Muscle layer of colon (tissue), 2 donors: ENCODE results near the gene YWHAG.
"Not testable (repeated sequence)": the region's sequence is repeated elsewhere in the genome, so short reads cannot be mapped to it uniquely, and the experiment has no call there.

Experiments used
- H3K27ac ChIP-seq: one replicate; pipeline ENCODE4 v1.7.0; 2013; ENCODE audit warnings: low read depth, mild to moderate bottlenecking, low read length, moderate library complexity
- H3K27me3 ChIP-seq, 2 donors: one replicate each; pipeline ENCODE4 v1.7.0; 2013; ENCODE audit warnings: low read length in 2 of 2, mild to moderate bottlenecking in 2 of 2; ENCODE audit not compliant: insufficient read depth in 2 of 2, control insufficient read depth in 1 of 2
- H3K36me3 ChIP-seq: one replicate; pipeline ENCODE4 v1.7.0; 2013; ENCODE audit warnings: mild to moderate bottlenecking, low read length; ENCODE audit not compliant: insufficient read depth
- H3K4me1 ChIP-seq: one replicate; pipeline ENCODE4 v1.7.0; 2013; ENCODE audit warnings: mild to moderate bottlenecking, low read length; ENCODE audit not compliant: insufficient read depth
- H3K4me3 ChIP-seq, 2 donors: one replicate each; pipeline ENCODE4 v1.7.0; 2013; ENCODE audit warnings: low read length in 2 of 2, low read depth in 1 of 2, mild to moderate bottlenecking in 1 of 2, moderate library complexity in 1 of 2
- H3K9ac ChIP-seq: one replicate; pipeline ENCODE4 v1.7.0; 2013; ENCODE audit warnings: low read length
- H3K9me3 ChIP-seq: one replicate; pipeline ENCODE4 v1.7.0; 2013; ENCODE audit warnings: mild to moderate bottlenecking, low read length
- donor health status: abdominal sarcoma.
- donor health status: Adenocarcinoma of cecum.

Gene YWHAG

DNA sequence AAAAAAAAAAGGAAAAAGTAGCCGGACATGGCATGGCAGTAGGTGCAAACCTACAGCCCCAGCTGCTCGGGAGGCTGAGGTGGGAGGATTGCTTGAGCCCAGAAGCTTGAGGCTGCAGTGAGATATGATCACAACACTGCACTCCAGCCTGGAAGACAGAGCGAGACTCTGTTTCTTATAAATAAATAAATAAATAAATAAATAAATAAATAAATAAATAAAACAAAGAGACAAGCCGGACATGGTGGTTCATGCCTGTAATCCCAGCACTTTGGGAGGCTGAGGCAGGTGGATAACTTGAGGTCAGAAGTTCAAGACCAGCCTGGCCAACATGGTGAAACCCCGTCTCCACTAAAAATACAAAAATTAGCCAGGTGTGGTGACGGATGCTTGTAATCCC is 44.1 kb downstream of the YWHAG start:
- H3K27ac ChIP-seq: not testable (repeated sequence)

DNA sequence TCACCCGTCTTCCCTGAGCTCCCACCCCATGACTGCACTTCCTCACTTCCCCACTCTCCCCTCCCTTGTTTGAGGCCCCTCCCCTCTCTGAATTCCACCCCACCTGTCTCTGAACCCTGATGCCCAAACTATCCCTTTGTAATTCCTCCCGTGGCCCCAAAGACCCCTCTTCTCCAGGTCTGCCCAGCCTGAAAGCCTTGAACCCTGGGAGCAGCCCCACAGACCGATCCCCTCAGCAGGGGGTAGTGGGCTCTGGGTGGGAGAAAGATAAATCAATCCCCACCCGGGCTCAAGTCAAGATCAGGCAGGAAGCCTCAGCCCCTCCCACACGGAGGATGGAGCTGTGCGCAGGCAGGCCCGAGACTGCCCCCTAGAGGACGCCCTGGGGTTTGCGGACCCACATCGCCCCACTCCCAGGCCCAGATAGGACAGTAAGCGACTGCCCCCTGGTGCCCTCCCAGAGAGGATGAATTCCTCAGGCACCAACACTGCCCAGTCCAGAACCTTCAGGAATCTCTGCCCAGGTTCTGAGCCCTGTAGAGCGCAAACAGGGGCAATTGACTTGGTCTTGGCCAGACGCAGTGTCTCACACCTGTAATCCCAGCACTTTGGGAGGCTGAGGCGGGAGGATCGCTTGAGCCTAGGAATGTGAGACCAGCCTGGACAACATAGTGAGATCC is 44.6 kb downstream of the YWHAG start:
- no peak overlapping the region for H3K27ac ChIP-seq
- no peaks in the 10 kb centered on the region for H3K9me3 ChIP-seq
- H3K27me3 ChIP-seq: no peaks in the 10 kb centered on the region
- H3K4me3 ChIP-seq: no peak overlapping the region
- H3K9ac ChIP-seq: no peak overlapping the region
- peaks cover 31% of the 10 kb centered on the region for H3K4me1 ChIP-seq
- no peaks in the 10 kb centered on the region for H3K36me3 ChIP-seq

More for the DNA sequence above, 44.1 kb downstream of the YWHAG start:
- not testable (repeated sequence) for H3K4me3 ChIP-seq, H3K9ac ChIP-seq, H3K9me3 ChIP-seq, H3K36me3 ChIP-seq, H3K27me3 ChIP-seq
- peaks cover 34% of the 10 kb centered on the region for H3K4me1 ChIP-seq

DNA sequence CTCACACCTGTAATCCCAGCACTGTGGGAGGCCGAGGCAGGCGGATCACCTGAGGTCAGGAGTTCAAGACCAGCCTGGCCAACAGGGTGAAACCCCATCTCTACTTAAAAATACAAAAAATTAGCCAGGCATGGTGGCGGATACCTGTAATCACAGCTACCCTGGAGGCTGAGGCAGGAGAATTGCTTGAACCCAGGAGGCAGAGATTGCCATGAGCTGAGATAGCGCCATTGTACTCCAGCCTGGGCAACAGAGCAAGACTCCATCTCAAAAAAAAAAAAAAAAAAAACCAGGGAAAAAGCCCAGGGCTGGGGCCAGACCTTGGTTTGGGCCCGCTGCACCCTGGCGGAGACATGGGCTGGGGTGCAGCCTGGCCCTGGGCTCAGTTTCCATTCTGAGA is 47.0 kb downstream of the YWHAG start:
- H3K36me3 ChIP-seq, H3K4me3 ChIP-seq, H3K9me3 ChIP-seq, H3K9ac ChIP-seq, H3K27ac ChIP-seq, H3K27me3 ChIP-seq: not testable (repeated sequence)
- peaks cover 26% of the 10 kb centered on the region for H3K4me1 ChIP-seq

DNA sequence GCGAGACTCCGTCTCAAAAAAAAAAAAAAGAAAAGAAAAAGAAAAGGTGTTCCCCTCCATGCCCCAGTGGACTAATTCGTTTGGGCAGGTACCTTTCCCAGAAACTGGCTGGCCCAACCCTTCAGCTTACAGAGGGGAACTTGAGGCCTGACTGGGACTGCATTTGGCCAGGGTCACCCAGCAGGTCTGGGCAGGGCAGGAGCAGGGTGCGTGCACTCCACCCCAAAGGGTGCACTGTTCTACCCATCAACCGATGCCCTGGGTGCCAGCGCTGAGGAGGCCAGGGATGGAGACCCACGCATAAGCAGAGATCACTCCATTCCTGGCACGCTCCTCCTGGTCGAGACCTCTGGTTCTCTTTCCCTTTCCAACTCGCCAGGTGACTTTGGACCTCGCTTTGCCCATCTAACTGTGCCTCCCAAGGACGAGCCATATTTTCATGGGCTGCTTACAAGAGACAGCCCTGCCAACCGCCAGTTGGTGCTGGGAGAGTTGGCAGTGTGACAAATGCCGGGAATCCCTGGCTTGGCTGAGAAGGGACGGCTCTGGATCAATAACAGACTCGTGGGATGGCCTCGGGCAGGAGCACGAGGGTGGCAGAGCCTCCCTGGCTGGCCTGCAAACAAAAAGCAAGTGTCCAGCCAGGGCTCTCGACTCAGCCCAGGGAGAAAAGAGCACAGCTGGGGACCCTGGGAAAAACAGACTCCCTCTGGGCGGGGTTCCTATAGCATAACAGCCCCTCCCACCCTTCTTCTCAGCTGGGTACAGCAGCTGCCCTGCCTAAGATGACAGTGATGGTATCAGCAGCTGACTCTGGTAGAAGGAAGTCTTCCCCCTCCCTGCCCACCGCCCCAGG is 48.5 kb downstream of the YWHAG start:
- H3K36me3 ChIP-seq: no peaks in the 10 kb centered on the region
- H3K9ac ChIP-seq: no peak overlapping the region
- no peaks in the 10 kb centered on the region for H3K9me3 ChIP-seq
- H3K4me1 ChIP-seq: peaks cover 40% of the 10 kb centered on the region
- no peak overlapping the region for H3K4me3 ChIP-seq
- no peaks in the 10 kb centered on the region for H3K27me3 ChIP-seq
- peak overlapping the region; percentile 83 for H3K27ac ChIP-seq

DNA sequence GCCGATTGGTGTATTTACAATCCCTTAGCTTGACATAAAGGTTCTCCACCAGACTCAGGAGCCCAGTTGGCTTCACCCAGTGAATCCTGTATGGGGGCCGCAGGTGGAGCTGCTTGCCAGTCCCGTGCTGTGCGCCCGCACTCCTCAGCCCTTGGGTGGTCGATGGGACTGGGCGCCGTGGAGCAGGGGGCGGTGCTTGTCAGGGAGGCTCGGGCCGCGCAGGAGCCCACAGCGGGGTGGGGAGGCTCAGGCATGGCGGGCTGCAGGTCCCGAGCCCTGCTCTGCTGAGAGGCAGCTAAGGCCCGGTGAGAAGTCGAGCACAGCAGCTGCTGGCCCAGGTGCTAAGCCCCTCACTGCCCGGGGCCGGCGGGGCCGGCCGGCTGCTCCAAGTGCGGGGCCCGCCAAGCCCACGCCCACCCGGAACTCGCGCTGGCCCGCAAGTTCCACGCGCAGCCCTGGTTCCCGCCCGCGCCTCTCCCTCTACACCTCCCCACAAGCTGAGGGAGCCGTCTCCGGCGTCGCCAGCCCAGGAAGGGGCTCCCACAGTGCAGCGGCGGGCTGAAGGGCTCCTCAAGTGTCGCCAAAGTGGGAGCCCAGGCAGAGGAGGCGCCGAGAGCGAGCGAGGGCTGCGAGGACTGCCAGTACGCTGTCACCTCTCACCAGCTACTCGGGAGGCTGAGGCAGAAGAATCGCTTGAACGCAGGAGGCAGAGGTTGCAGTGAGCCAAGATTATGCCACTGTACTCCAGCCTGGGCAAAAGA is 49.3 kb downstream of the YWHAG start:
- not testable (repeated sequence) for H3K9ac ChIP-seq, H3K4me3 ChIP-seq, H3K36me3 ChIP-seq, H3K27ac ChIP-seq, H3K27me3 ChIP-seq, H3K9me3 ChIP-seq
- peaks cover 48% of the 10 kb centered on the region for H3K4me1 ChIP-seq

DNA sequence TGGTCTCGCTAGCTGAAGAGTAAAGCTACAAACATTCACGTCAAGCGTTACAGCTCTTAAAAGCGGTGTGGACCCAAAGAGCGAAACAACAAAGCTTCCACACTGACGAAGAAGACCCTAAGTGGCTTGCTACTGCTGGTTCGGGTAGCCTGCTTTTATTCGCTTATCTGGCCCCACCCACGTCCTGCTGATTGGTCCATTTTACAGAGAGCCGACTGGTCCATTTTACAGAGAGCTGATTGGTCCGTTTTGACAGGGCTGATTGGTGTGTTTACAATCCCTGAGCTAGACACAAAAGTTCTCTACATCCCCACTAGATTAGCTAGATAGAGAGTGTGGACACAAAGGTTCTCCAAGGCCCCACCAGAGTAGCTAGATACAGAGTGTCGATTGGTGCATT is 49.9 kb downstream of the YWHAG start:
- H3K36me3 ChIP-seq: peaks cover 10% of the 10 kb centered on the region
- H3K4me3 ChIP-seq, H3K27ac ChIP-seq, H3K27me3 ChIP-seq, H3K9ac ChIP-seq, H3K9me3 ChIP-seq: not testable (repeated sequence)
- peaks cover 49% of the 10 kb centered on the region for H3K4me1 ChIP-seq

DNA sequence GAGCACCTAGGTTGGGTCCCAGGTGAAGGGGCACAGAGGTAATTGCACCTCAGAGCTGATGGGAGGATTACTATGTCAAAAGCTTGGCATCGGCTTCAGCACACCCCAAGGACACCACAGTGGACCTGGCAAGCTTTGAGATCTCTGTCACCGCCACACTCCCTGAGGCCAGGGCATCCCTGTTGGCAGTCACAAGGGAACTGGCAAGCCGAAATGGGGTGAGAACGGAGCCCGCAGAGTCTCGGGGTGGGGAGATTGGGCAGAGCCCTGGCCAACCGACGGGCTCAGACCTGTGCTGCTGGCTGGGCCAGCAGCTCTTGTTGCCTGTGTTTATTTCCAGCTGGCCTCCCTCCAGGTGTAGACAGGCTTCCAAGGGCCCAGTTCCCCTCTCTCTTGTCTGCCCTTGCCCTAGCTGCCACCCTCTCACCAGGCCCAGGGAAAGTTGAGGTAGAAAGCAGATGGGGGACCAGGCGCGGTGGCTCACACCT is 53.9 kb downstream of the YWHAG start:
- peaks cover 37% of the 10 kb centered on the region for H3K4me1 ChIP-seq
- no peaks in the 10 kb centered on the region for H3K27me3 ChIP-seq
- peak overlapping the region; percentile 99 for H3K27ac ChIP-seq
- no peaks in the 10 kb centered on the region for H3K9me3 ChIP-seq
- peak overlapping the region; percentile 70 for H3K9ac ChIP-seq
- H3K36me3 ChIP-seq: peaks cover 12% of the 10 kb centered on the region
- peak overlapping the region; percentile 87 to 100 for H3K4me3 ChIP-seq

DNA sequence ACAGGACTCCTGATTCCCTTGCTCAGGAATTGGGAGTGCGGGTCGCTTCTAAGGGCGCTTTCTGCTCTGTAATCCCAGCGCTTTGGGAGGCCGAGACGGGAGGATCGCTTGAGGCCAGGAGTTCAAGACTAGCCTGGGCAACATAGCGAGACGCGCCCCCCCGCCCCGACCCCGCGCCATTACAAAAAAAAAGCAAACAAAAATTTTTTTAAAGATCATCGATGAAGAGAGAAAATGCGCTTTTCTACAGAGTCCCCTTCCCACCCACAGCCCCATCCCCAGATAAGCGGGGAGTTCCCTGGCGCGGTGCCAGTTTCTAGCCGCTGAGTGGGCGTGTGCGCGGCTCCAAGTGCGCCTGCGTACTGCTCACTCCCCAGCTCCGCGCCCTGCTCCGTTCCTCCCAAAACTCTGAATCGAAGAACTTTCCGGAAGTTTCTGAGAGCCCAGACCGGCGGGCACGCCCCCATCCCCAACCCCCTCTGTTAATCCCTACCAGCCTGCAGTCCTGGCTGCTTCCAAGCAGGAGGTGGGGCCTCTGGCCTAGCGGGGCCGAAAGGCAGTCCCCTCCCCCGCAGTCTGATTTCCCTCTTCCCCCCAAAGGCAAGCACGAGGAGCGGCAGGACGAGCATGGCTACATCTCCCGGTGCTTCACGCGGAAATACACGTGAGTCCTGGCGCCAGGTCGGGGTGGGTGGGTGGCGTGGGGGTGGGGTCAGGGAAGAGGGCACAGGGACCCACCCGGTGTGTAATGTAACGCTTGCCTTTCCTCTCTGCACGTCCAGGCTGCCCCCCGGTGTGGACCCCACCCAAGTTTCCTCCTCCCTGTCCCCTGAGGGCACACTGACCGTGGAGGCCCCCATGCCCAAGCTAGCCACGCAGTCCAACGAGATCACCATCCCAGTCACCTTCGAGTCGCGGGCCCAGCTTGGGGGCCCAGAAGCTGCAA is 55.3 kb downstream of the YWHAG start:
- H3K27me3 ChIP-seq: no peaks in the 10 kb centered on the region
- H3K4me3 ChIP-seq: peak overlapping the region; percentile 87 to 100
- H3K27ac ChIP-seq: peak overlapping the region; percentile 99
- H3K4me1 ChIP-seq: peaks cover 37% of the 10 kb centered on the region
- peak overlapping the region; percentile 92 for H3K9ac ChIP-seq
- H3K36me3 ChIP-seq: peaks cover 12% of the 10 kb centered on the region
- no peaks in the 10 kb centered on the region for H3K9me3 ChIP-seq

DNA sequence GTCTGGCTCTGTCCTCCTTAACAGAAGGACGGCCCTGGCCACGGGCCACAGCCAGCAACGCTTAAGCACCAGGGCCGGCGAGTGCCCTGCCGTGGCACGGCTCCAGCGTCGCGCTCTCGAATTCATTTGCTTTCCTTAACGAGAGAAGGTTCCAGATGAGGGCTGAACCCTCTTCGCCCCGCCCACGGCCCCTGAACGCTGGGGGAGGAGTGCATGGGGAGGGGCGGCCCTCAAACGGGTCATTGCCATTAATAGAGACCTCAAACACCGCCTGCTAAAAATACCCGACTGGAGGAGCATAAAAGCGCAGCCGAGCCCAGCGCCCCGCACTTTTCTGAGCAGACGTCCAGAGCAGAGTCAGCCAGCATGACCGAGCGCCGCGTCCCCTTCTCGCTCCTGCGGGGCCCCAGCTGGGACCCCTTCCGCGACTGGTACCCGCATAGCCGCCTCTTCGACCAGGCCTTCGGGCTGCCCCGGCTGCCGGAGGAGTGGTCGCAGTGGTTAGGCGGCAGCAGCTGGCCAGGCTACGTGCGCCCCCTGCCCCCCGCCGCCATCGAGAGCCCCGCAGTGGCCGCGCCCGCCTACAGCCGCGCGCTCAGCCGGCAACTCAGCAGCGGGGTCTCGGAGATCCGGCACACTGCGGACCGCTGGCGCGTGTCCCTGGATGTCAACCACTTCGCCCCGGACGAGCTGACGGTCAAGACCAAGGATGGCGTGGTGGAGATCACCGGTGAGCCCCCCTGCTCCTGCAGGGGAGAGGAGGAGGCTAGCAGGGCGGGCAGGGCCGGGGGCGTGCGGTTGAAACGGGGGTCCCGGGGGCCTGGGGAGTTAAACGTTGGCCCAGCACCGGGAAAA is 56.2 kb downstream of the YWHAG start, which contains the start of gene HSPB1:
HSPB1 (plus strand) TSS at position 327 of the 855 bp plus-strand sequence; CDS start at position 367, 40 bp downstream.
- peak within 1 kb of the TSS; percentile 92 for H3K9ac ChIP-seq
- peak within 1 kb of the TSS; percentile 87 to 100 for H3K4me3 ChIP-seq
- peaks cover 34% of the 10 kb centered on the region for H3K4me1 ChIP-seq

DNA sequence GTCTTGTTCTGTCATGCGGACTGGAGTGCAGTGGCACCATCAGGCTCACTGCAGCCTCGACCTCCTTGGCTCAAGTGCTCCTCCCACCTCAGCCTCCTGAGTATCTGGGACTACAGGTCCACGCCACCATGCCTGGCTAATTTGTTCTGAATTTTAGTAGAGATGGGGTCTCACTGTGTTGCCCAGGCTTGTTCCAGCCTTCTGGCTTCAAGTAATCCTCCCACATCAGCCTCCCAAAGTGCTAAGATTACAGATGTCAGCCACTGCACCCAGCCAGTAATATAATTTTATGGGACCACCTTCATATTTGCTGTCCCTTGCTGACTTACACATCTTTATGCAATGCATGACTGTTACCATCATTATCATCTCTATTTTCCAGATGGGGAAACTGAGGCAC is 57.8 kb downstream of the YWHAG start:
- no peak overlapping the region for H3K4me3 ChIP-seq
- H3K9ac ChIP-seq: no peak overlapping the region
- H3K9me3 ChIP-seq: no peaks in the 10 kb centered on the region
- no peak overlapping the region for H3K27ac ChIP-seq
- peaks cover 12% of the 10 kb centered on the region for H3K36me3 ChIP-seq
- H3K4me1 ChIP-seq: peaks cover 19% of the 10 kb centered on the region
- no peaks in the 10 kb centered on the region for H3K27me3 ChIP-seq

More for the DNA sequence above, 56.2 kb downstream of the YWHAG start, which contains the start of gene HSPB1:
- H3K27ac ChIP-seq: peak within 1 kb of the TSS; percentile 99
- H3K9me3 ChIP-seq: no peaks in the 10 kb centered on the region
- peaks cover 12% of the 10 kb centered on the region for H3K36me3 ChIP-seq
- no peaks in the 10 kb centered on the region for H3K27me3 ChIP-seq
